NCI-H1436 treated with DMSO at 0.1 percent for 48 hours (cell line): ENCODE results near the gene C19orf73.
"Not testable (repeated sequence)": the region's sequence is repeated elsewhere in the genome, so short reads cannot be mapped to it uniquely, and the experiment has no call there.

Experiments
- DNase-seq: peaks from one replicate; lab custom pipeline; 2025; lab: John Stamatoyannopoulos, UW

The C19orf73 gene

DNA sequence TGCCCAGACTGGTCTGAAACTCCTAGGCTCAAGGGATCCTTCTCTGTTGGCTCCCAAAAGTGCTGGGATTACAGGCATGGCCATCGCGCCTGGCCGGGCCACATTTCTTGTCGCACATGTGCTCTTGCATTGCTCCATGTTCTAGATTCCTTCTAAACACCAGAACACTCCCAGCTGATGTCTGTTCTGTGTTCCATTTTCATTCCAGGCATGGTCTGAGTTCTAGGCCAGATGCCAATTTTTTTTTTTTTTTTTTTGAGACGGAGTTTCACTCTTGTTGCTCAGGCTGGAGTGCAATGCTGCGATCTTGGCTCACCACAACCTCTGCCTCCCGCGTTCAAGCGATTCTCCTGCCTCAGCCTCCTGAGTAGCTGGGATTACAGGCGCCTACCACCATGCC is 2.9 kb upstream of the C19orf73 start:
- DNase-seq, result not testable (repeated sequence)

DNA sequence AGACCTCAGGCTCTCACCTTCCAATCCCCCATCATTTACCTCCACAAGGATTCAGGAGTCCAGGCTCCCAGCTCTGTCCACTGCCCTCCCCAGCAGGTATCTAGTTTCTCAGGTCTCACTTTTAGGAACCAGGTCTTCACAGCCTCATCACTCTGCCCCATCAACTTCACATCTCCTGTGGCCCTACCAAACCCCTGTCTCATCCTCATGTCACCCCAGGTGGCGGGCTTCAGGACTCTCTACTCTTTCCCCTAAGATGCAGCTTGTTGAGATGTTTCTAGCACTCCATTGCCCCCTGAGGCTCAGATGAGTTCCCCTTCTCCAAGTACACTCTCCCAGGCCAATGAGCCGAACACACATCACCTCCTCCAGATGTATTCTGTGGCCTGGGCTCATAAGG is 1.9 kb upstream of the C19orf73 start:
- DNase-seq, result no peak

DNA sequence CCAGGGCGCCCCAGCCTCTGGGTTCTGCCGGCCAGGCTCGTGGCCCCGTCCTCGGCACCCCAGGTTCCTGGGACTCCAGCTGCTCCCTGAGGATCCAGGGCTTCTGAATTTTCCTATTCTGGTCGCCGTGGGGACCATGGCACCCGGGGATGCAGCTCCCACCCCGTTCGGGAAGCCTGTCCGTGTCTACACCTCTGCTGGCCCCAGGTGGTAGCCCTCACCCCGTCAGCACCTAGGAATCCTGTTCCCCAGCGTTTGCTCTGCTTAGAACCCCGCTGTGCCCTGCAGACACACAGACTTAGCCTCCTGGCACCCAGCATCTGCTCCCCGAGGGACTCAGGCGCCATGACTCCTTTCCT is 1.4 kb upstream of the C19orf73 start:
- DNase-seq, result no peak

DNA sequence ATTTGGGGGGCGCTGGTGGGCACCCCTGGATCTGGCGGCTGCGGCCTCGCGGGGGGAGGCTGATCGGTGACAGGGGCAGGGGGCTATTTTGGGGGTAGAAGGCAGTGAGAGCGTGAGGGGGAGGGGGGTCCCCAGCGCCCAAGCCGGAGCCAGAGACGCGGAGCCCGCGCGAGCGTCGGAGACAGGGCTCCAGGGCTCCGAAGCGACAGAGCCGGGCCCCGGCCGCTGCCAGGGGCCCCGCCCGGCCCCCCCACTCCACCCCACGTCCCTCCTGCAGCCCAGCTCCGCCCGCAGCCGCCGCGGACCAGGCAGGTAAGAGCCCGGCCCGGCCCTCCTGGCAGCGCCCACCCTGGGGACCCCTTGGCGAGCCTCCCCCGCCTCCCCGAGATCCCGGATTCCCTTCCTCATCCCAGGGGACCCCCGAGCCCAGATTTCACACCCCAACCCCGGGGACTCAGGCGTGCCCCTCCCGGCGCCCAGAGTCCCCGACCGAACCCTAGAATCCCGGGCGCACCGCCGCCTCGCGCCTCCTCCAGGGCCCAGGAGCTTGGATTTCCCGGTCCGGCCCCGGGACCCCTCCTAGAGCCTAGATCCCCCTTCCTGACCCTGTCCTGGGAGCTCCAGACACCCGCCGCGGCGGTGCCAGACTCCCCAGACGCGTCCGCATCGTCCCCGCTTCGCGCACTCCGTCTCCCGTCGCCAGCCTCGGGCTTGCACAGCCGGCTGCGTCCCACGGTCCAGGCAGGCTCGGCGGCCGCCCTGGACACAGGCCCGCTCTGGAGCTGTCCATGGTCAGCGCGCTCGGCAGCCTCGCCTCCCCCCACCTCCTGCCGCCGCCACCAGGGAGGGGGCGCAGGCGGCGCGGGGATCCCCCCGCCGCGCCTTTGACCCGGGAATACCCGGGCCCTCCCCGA is 725 bp upstream of the C19orf73 start, which contains the start of gene PPFIA3:
PPFIA3 (plus strand) TSS at position 134 of the 914 bp plus-strand sequence. CDS start 8,330 bp downstream, outside the sequence.
- no peak for DNase-seq

DNA sequence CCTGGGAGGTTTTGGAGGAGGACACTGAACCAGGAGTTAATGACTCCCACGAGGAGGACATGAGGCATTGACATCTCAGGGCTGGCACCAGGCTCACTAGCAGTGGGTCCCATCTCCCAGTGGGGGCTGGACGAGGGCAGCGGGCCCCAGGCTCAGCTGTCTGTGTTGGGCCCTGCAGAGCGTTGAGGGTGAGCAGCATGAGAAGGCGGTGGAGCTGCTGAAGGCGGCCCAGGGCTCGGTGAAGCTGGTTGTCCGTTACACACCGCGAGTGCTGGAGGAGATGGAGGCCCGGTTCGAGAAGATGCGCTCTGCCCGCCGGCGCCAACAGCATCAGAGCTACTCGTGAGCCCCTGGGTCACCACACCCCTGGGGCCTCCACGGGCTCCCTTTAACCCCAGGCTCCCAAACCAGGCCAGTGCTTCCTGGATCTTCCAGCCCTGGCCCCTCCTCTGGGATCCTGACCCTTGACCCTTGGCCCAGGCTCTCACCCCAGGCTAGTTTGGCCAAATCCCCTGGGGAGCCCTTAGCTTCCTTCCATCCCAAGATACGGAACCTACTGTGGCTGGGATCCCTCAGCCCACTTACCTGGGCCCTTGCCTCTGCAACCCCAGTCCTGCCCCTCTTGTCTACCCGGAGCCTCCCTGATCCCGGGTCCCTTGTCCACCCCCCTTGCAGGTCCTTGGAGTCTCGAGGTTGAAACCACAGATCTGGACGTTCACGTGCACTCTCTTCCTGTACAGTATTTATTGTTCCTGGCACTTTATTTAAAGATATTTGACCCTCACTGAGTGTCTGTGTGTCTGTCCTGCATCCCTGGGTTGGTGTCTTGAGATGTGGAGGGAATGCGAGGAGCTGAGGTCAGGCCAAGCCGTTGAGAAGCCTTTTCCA is 1.0 kb downstream of the C19orf73 start:
- DNase-seq, result no peak

DNA sequence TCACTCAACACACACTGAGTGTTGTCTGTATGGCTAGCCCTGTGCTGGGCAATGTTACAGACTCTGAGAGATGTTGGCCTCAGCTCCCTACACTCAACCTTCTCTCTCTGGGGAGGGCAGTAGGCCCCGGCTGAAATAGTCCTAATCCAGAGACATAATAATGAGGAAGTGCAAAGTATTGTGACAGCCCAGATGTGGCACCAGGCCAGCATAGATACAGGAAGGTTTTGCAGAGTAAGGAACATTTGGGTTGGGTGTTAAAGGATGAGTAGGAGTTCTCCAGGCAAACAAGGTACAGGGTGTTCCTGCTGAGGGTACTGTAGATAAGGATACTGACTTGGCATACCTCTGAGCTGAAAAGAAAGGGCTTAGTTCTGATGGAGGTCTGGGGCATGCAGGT is 2.4 kb downstream of the C19orf73 start:
- DNase-seq, result no peak

DNA sequence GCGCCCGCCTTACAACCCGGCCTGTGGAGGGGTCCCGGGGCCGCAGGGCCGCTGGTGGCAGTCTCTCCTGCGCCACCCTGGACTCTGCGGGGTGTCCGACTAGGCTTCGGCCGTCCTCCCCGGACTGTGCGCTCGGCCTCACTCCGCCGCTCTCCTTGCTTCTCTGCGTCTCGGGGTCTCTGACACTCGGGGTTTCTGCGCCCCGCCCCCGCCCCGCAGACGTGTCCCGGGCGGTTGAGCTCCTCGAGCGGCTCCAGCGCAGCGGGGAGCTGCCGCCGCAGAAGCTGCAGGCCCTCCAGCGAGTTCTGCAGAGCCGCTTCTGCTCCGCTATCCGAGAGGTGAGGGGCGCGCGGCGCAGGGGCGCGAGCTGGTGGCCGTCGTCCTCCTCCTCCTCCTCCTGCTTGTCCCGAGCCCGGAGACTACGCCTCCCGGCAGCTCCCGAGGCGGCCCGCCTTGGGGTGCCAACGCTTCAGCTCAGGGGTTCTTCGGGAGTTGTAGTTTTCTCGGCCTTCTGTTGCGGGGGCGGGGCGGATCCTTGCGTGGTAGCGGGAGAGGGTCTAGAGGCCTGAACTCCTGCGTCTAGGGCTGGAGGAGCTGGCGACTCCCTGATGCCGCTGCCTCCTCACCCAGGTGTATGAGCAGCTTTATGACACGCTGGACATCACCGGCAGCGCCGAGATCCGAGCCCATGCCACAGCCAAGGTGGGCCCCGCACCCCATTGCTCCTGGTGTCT is 4.1 kb downstream of the C19orf73 start:
- no peak for DNase-seq

DNA sequence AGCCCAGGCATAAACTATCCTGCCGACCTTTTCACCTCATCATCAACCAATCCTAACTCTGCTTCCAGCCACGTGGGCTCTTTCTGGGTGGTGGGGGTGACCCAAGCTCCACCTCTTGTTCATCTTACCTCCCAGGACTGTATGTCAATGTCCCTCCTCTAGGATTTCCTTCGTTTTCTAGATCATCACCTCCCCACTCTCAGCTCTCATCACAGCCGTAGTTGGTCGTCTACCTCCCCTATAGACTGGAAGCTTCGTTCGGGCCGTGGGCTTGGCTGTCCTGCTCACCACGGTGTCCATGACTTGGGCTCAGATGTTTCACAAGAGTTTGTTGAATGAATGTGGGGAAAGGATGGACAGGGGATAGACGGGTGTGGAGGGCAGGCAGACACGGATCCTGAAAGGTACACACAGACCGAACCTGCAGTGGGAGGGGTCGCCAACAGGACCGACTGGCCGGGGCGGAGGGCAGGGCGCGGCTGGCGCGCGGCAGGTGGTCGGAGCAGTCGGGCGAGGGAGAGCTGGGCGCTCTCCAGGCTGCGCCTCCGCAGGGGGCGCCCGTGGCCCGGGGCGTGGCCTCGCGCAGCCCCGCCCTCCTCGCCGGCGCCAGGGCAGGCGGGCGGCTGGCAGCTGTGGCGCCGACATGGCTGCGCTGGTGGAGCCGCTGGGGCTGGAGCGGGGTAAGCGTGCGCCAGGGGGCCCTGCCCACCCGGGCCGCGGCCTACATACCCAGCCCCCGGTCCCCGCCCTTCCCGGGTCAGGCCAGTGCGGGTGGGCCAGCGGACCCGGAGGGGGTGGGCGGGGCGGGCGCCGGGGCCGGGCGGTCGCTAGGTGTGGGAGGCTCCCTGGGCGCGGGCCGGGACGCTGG is 4.9 kb downstream of the C19orf73 start, which contains the start of gene LIN7B:
LIN7B (plus strand) TSS at position 609 of the 868 bp plus-strand sequence; CDS start at position 644, 35 bp downstream.
- DNase-seq, result no peak

DNA sequence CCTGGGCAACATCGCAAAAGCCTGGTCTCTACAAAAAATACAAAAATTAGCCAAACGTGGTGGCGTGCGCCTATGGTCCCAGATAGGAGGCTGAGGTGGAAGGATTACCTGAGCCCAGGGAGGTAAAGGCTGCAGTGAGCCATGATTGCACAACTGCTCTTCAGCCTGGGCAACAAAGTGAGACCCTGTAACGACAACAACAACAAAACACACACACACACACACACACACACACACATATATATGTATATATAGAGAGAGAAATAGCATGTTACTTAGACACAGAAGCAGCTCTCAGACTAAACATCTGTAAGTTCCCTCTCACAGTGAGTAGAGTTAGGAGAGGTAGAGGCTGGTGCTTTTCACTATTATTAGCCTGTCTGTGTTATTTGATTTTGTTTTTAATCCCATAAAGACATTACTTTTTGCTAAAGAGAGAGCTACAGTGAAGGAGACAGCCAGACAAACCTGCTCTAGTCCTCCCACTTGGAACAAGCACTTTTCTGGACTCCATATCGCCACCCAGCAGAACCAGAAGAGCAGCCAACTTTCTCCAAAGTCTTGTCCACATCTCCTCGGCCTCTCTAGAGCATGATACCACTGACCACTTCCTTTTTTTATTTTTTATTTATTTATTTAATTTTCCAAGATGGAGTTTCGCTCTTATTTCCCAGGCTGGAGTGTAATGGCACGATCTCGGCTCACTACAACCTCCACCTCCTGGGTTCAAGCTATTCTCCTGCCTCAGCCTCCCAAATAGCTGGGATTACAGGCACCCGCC is 7.5 kb downstream of the C19orf73 start:
- no peak for DNase-seq

DNA sequence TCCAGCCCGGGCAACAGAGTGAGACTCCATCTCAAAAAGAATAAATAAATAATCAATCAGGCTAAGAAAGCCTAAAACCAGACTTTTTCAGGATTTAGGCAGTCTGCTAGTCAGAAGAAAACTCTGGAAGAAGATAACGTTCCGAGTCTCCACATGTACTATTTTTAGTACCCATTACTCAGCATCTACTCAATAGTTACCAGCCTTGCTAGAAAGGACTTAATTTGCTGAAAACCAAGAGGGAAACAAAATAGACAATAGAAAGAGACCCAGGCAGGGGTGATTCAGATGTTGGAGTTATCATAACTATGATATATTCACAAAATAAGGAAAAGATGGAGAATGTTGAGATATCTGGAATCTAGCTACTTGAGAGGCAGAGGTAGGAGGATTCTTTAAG is 8.4 kb downstream of the C19orf73 start:
- no peak for DNase-seq

DNA sequence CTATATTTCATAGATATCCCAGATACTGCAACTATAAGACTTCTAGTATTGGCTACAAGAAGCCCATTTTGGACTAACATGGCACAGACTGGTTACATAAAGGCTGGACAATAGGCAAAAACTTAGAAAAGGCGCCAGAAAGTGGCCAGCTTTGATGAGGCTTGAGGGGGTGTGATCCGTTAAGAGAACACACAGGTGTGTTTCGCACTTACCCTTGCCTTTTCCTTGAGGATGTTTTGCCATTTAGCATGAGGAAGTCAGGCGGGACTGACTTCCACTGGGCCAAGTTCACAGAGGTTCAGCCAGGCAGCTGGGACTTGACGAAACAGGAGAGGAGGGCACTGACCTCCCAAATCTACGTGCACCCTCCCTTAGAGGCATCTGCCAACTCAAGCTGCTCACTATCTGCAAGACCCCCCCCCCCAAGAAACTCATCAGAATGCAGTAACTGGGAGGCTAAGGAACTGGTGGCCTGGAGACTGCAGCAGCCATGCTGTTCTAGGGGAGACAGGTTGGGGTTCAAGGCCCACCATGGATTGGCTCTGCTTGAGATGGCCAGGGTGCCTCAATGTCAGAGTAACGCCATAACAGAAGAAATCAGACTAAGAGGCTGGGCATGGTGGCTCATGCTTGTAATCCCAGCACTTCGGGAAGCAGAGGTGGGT is 9.2 kb downstream of the C19orf73 start:
- DNase-seq, result no peak

DNA sequence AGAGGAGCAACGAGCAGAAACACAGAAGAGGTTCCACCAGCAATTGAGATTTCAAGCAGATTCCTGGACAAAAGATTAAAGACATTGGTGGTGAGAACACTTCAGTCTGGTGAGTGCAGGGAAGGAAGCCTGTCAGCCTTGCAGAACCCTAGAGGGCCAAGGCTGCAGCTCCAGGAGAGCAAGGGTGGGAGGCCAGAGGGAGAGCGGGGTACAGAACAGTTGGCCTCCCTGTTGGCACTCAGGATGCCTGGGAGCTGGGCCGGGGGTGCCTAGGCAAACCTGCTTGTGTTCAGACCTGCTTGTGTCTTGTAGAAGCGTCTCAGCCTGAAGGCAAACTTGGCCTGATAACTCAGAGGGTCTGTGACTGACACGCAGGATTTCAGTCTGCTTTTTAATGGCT is 9.9 kb downstream of the C19orf73 start:
- no peak for DNase-seq

DNA sequence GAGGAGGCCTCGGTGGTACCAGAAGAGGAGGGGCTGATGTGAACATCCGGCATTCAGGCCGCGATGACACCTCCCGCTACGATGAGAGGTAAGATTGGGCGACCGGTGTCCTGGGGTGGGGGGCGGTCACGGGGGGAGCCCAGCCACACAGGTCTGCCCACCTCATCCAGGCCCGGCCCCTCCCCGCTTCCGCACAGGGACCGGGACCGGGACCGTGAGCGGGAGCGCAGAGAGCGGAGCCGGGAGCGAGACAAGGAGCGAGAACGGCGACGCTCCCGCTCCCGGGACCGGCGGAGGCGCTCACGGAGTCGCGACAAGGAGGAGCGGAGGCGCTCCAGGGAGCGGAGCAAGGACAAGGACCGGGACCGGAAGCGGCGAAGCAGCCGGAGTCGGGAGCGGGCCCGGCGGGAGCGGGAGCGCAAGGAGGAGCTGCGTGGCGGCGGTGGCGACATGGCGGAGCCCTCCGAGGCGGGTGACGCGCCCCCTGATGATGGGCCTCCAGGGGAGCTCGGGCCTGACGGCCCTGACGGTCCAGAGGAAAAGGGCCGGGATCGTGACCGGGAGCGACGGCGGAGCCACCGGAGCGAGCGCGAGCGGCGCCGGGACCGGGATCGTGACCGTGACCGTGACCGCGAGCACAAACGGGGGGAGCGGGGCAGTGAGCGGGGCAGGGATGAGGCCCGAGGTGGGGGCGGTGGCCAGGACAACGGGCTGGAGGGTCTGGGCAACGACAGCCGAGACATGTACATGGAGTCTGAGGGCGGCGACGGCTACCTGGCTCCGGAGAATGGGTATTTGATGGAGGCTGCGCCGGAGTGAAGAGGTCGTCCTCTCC is 11.1 kb downstream of the C19orf73 start:
- DNase-seq, result no peak

DNA sequence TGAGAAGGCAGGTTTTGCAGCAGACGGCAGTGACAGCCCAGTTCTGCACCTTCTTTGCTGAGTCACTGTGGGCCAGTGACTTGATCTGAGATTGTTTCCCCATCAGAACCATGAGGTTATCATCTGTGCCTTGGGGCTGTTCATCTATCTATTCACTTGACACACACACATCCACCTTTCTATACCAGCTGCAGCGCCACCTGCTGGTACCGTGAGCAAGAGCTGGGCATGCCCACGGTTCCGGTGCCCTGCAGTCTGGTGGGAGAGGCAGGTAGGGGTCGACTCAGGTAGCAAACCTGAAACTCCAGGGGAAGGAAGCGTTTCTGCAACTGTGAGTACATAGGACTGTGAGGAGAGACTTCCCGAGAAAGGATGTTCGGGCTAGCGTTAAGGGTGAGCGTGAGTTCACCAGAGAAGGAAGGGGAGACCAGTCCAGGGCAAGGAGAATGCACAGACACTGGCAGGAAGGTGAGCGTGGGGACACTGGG is 12.3 kb downstream of the C19orf73 start:
- no peak for DNase-seq

DNA sequence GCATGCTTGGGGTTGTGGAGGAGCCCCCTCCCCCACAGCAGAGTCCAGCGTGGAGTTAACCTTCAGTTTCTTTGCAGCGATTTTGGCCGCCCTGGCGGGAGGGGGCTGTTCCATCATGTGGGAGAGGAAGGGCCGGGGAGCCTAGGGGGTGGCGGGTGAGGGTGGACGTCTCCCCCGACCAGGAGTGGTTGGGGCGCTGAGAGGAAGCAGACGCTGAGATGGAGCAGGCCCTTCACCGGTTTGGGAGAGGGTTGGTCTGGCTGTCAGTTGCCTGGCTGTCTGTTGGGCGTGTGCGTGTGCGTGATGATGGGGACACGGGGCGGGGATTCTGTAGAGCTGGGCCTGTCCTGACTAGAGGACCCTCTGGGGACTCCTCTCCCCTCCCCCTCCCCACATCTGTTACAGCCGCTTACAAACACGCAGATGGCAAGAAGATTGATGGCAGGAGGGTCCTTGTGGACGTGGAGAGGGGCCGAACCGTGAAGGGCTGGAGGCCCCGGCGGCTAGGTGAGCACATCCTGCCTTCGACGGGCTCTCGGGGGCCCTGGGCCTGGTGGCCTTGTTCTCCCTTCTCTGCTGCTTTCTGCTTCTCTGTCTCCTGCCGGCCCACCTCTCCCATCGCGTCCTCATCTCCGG is 14.6 kb downstream of the C19orf73 start:
- no peak for DNase-seq

DNA sequence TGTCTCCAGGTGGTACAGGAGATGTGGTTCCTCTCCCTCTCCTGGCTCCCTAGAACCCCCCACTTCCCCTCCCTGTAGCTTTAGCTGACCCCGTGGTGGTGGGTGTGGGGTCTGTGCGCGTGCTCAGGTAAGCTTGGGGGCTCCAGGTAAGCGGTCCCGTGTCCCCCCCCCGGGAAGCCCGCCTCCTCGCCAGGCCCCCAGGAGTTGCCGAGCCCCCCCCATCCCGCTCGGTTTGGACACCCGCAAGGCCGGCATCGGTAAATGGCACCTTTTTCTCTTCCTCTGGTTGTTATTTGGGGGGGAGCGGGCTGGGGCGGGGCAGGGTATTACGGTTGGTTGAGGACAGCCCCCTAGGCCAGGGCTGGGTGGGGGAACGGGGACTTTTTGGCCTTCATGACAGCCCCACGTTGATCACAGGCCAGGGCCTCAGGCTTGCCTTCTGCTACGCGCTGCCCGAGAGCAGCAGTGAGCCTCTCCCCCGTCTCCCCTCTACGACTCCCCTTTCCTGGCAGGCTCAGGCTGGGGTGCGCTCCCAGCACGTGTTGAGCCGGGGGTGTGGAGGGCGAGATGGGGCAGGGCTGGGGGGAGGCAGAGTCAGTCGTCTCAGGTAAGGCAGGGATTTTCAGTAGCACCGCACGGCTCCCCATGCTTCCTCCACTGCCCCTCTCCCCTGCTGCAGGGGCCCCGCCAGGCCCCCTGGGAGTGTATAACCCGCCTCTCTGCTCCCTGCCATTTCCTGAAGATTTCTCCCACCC is 15.4 kb downstream of the C19orf73 start:
- DNase-seq, result no peak

DNA sequence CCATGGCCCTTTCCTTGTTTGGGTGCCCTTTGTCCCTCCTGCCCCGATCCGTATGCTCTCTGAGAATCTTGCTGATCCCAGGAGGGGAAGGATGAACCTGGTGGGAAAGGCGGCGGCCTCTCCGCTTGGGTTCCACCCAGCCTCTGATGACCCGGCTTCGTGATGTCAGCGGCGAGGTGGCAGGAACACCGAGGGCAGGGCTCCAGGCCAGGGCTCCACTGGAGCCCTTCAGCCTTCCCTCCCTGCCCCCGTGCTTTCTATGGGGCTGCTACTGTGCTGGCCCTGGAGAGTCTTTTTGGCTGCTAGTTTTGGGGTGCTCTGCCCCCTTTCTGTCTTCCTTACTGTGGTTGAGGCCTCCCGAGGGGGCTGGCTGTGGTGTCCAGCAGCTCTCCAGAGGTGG is 16.6 kb downstream of the C19orf73 start:
- no peak for DNase-seq
